ENCODE data around the gene PRG3.

- no peak for TF ChIP-seq CTCF (IDR thresholded peaks at IDR 0.05; ENCODE audit: poor library complexity)
- no peak for TF ChIP-seq EZH2 (IDR thresholded peaks at IDR 0.05; ENCODE audit: borderline replicate concordance)
Observed at GRCh38 chr11:57394203-57394965, 13.4 kb upstream of the PRG3 start.

Data from hepatocyte (in vitro differentiated cells).